Testis (tissue), 2 donors: ENCODE results near the gene CTBP2.

Experiments used
- CTCF ChIP-seq, 3 experiments: fragments of 450-650 bp in 2 of 3; fragments of 200-600 bp in 1 of 3; sonication (generic) in 1 of 3; IDR thresholded peaks; one replicate each; pipeline ENCODE4 v1.5.1; 2016 to 2019; ENCODE audit warnings: antibody characterized with exemption in 3 of 3, mild to moderate bottlenecking in 2 of 3, moderate library complexity in 1 of 3
- POLR2A ChIP-seq: fragments of 450-650 bp; IDR thresholded peaks from one replicate; pipeline ENCODE4 v1.6.1; 2017; ENCODE audit warnings: antibody characterized with exemption, mild to moderate bottlenecking, moderate library complexity

GRCh38 chr10:125142946-125143345 lies 17.4 kb downstream of the CTBP2 start:
- TF ChIP-seq POLR2A (no peak), CTCF (IDR thresholded peaks at IDR 0.05) (no peak)
